Right renal pelvis (tissue), 4 donors: Measurements from ENCODE around the gene JARID2. TPM values are rescaled to one million over a fixed set of nuclear protein-coding genes. Genes with fewer than 3 reads are reported as not detected.
A peak's percentile ranks its signal among the peaks of the same experiment; 100 is the strongest.

Experiments used
- DNase-seq, 4 donors: peaks; one replicate each; pipeline ENCODE4 v3.0.0-alpha.2; 2013; ENCODE audit warnings: low read depth in 4 of 4, low spot score in 3 of 4, missing footprints in 1 of 4
- polyA plus RNA-seq, 4 donors: library from polyadenylated mRNA; unstranded; fragments of 120-200 nt; gene quantifications; one replicate each; pipeline ENCODE4 v1.2.1, GENCODE V29; 2013; ENCODE audit not compliant: insufficient read length in 4 of 4

Gene JARID2
- polyA plus RNA-seq, 4 donors: 27.6 to 30.5 (median 28.6) TPM

GRCh38 chr6:15496345-15497131, 250.7 kb downstream of the JARID2 start:
- no peak for DNase-seq

GRCh38 chr6:15498640-15499039, 252.8 kb downstream of the JARID2 start:
- DNase-seq: no peak

GRCh38 chr6:15499125-15499524, 253.3 kb downstream of the JARID2 start:
- DNase-seq: no peak

- DNase-seq: no peak
Observed at GRCh38 chr6:15499591-15499990, 253.7 kb downstream of the JARID2 start.

GRCh38 chr6:15500078-15500740, 254.3 kb downstream of the JARID2 start:
- no peak for DNase-seq

- no peak for DNase-seq
Observed at GRCh38 chr6:15500901-15501825, 255.3 kb downstream of the JARID2 start.

GRCh38 chr6:15501826-15502445, 256.1 kb downstream of the JARID2 start:
- no peak for DNase-seq

GRCh38 chr6:15502446-15503345, 256.8 kb downstream of the JARID2 start:
- DNase-seq: no peak

GRCh38 chr6:15503346-15503680, 257.4 kb downstream of the JARID2 start:
- no peak for DNase-seq

- no peak for DNase-seq
Observed at GRCh38 chr6:15504040-15504495, 258.2 kb downstream of the JARID2 start.

GRCh38 chr6:15504581-15505350, 258.9 kb downstream of the JARID2 start:
- DNase-seq: peak; percentile 69 to 78 (median 76)

- no peak for DNase-seq
Observed at GRCh38 chr6:15505463-15505918, 259.6 kb downstream of the JARID2 start.

- no peak for DNase-seq
Observed at GRCh38 chr6:15506066-15506465, 260.2 kb downstream of the JARID2 start.

GRCh38 chr6:15507221-15507620, 261.4 kb downstream of the JARID2 start:
- DNase-seq: no peak

GRCh38 chr6:15507746-15508145, 261.9 kb downstream of the JARID2 start:
- no peak for DNase-seq

GRCh38 chr6:15508441-15508871, 262.6 kb downstream of the JARID2 start:
- DNase-seq: no peak

GRCh38 chr6:15508931-15509330, 263.1 kb downstream of the JARID2 start:
- DNase-seq: no peak

GRCh38 chr6:15509335-15509933, 263.6 kb downstream of the JARID2 start:
- no peak for DNase-seq
